Retinal pigment epithelial cell (primary cell): ENCODE results near the gene ITPKB.

Experiments used
- DNase-seq: peaks from one replicate; pipeline ENCODE4 v3.0.0-alpha.2; 2010; ENCODE audit warnings: low read depth
- H3K4me3 ChIP-seq: 2 replicates; pipeline ENCODE4 v1.5.1; 2011; ENCODE audit warnings: mild to moderate bottlenecking, low read length, control low read depth, moderate library complexity
- TF ChIP-seq, protein P1 (sequence below): conservative IDR thresholded peaks from 2 replicates; pipeline ENCODE4 v1.5.1; 2011; ENCODE audit warnings: low read depth, low read length, control low read depth, inconsistent platforms

The ITPKB gene

DNA sequence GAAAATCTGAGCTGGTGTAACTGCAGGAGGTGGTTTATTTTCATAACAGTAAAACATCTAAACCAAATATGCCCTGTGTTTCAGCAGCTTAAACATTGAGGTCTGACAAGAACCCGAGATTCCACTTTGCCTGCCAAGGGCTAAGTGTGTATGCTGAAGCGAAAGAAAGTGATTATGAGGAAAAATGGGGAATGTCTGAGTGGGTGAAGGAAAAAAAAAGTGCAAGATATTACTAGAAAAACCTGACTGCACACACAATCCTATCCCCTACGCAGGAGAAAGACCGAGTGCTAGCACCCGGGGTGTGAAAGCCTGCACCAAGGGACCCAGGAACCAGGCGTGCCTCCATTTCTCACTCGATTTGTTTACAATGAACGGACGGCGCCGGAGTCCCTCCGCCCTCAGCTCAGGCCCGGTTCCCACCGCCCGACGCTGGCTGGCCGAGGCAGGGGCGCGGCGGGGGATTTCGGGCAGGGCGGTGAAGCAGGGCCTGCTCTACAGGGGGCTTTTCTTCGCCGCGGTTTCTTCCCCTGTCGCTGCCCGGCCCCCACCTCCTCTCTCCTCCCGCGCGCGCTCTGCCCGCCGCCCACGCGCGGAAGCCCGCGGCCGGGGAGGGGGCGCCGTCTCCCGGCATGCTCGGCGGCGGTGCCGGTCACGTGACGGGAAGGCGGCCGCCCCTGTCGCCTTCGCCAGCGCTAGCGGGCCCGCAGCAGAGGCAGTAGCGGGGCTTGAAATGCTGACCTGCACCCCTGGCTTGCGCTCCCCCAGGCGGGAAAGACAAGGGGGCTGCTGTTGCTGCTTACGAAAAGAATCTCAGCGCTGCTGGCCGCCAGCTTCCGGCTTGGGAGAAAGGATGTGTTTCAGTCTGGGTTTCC is 35.9 kb downstream of the ITPKB start:
- TF ChIP-seq, protein P1, sequence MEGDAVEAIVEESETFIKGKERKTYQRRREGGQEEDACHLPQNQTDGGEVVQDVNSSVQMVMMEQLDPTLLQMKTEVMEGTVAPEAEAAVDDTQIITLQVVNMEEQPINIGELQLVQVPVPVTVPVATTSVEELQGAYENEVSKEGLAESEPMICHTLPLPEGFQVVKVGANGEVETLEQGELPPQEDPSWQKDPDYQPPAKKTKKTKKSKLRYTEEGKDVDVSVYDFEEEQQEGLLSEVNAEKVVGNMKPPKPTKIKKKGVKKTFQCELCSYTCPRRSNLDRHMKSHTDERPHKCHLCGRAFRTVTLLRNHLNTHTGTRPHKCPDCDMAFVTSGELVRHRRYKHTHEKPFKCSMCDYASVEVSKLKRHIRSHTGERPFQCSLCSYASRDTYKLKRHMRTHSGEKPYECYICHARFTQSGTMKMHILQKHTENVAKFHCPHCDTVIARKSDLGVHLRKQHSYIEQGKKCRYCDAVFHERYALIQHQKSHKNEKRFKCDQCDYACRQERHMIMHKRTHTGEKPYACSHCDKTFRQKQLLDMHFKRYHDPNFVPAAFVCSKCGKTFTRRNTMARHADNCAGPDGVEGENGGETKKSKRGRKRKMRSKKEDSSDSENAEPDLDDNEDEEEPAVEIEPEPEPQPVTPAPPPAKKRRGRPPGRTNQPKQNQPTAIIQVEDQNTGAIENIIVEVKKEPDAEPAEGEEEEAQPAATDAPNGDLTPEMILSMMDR = no peak
- DNase-seq = peak; percentile 79
- peak overlapping the region; percentile 60 for H3K4me3 ChIP-seq

- TF ChIP-seq, protein P1 = no peak
- no peak for DNase-seq
- H3K4me3 ChIP-seq = peak overlapping the region; percentile 60
Measured at GRCh38 chr1:226702318-226702956, 36.6 kb downstream of the ITPKB start.

- TF ChIP-seq, protein P1 = no peak
- H3K4me3 ChIP-seq = no peak overlapping the region
- DNase-seq = no peak
Measured at GRCh38 chr1:226700861-226701260, 38.2 kb downstream of the ITPKB start.

DNA sequence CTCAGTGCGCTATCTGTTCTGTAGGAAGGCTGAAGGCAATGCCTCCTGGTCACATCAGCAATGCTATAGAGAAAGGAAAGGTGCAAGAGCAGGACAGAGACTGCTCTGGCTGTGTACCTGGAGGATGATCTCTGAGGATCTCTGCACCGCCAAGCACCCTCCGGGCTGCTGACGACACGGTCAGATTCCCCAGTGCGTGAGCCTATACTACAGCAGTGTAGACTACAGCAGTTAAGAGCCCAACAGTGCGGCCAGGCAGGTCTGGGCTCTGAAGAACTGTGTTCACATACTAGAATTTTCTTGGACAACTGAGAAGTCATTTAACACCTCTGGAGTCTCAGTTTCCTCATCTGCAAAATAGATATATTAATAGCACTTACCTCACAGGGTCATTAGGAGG is 39.9 kb downstream of the ITPKB start:
- TF ChIP-seq, protein P1 = no peak
- no peak for DNase-seq
- no peak overlapping the region for H3K4me3 ChIP-seq

DNA sequence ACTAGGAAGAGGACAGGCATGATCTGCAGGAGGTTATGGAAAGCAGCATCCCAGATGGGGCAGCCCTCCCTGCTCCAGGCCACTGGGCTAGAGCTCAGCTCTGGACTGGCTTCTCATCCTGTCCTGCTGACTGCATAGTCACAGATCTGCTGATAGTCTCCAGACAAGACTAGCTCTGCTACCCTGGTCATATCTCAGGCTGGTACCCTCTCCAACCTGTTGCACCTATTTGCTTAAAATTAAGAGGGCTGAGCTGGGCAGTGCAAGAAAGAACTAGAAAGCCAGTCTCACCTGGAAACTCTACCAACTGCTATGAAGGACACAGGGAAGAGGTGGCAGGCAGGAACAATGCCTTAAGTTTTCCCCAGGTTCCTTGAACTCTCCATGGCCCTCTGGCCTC is 40.4 kb downstream of the ITPKB start:
- no peak overlapping the region for H3K4me3 ChIP-seq
- no peak for DNase-seq
- TF ChIP-seq, protein P1 = no peak

- DNase-seq = no peak
- TF ChIP-seq, protein P1 = no peak
- H3K4me3 ChIP-seq = no peak overlapping the region
Measured at GRCh38 chr1:226697929-226698544, 41.0 kb downstream of the ITPKB start.
